NCI-H1436 treated with DMSO at 0.1 percent for 48 hours (cell line): ENCODE results near the gene CFC1.
"Not testable (repeated sequence)": the region's sequence is repeated elsewhere in the genome, so short reads cannot be mapped to it uniquely, and the experiment has no call there.

Experiments
- DNase-seq: peaks from one replicate; lab custom pipeline; 2025; lab: John Stamatoyannopoulos, UW

The CFC1 gene

DNA sequence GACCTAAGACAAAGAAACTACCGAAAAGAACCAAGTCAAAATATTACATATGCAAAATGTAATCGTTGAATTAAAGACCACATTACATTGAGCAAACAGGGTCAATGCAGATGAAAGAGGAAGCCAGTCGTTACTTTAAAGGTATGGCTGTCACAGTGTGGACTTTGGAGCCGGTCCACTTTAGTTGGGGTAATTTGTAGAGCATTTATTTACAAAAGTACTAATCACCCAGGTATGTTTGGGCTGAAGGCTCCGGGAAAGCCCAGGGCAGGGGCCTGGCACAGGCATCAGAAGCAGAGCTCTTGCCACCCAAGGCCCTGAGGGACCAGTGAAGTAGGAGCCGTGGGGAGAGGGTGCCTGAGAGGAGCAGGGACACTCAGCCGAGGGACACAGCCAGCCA, 15.8 kb downstream of the CFC1 start:
- not testable (repeated sequence) for DNase-seq

GRCh38 chr2:130582970-130583369, 16.4 kb downstream of the CFC1 start:
- DNase-seq: not testable (repeated sequence)

- not testable (repeated sequence) for DNase-seq
Measured at GRCh38 chr2:130581491-130581890, 17.9 kb downstream of the CFC1 start.

DNA sequence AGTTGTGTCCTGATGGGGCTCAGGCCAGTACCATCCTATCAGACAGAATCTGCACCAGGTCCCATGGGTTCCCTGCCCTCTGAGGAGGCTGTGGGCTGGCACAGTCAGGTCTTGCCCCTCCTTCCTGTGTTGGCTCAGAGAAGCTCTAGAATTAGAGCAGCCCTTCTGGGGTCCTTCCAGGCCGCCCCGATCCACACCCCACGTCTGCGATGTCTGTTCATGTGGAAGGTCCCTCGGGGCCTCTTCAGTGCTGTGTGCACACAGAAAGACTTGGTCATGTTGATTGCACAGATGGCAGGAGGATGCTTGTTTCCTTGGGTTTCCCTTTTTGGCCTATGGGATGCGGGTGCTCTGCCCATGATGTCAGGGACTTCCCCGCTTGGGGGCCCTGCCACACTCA, 20.3 kb downstream of the CFC1 start:
- DNase-seq: not testable (repeated sequence)

DNA sequence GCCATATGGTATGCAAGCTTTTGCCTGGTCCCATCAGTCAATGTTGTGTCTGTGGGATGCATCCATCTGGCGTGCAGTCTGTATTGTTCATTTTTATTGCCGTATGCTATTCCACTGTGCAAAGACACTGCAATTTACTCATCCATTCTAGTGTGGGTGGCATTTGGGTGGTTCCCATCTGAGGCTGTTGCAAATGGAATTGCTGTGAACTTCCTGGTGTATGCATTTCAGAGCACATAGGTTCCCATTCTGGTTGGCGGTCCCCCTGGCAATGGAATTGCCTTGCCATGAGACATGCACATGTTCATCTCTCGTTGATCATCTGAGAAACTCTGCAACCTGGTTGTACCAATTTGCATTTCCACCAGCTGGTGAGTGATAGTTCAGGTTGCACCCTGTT, 21.8 kb downstream of the CFC1 start:
- DNase-seq: not testable (repeated sequence)

DNA sequence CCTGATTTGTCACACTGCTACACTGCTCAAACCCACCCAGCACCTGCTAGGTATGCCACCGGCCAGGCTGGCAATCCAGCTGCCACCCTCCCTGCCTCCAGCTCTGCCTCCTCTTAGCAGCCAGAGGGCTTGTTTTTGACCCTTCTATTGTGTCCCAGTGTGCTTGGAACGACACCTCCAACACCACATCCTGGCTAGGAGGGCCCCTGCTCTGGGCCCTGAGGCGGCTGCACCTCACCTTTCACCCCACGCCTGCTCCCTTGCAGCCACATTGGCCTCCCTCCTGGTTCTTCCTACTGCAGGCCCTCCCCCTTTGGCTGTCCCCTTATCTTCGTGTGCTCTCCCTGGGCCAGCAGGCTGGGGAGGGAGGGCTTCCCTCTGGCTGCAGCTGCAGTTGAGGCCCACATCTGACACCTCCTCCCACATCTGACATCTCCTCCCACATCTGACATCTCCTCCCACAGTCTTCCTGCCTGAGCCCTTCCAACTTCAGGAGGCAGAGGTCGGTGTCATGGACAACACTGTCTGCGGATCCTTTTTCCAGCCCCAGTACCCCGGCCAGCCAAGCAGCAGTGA, 23.1 kb downstream of the CFC1 start:
- not testable (repeated sequence) for DNase-seq

DNA sequence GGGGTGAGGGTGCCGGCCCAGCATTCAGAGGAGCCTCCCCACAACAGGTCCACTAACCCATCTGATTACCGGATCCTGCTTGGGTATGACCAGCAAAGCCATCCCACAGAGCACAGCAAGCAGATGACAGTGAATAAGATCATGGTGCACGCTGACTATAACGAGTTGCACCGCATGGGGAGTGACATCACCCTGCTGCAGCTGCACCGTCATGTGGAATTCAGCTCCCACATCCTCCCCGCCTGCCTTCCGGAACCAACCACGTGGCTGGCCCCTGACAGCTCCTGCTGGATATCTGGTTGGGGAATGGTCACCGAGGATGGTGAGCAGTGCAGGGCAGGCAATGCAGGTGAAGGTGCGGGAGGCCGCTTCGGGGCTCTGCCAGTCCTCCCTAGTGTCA, 25.1 kb downstream of the CFC1 start:
- DNase-seq: not testable (repeated sequence)

GRCh38 chr2:130571929-130572328, 27.4 kb downstream of the CFC1 start:
- not testable (repeated sequence) for DNase-seq

DNA sequence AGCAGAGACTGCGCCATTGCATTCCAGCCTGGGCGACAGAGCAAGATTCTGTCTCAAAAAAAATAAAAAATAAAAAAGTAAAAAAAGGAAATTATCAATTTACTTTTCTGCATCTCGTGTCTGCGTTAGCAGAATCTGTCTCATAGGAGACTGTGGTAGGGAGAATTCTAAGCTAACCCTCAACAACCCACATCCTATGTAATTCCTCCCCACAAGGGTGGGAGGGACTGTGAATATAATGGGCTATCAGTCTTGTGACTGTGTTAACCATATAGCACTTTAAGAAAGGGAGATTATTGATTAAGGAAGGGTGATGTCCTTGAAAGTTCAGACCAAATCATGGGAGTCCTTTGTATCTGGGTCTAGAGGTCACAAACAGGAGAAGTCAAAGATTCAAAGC, 33.2 kb downstream of the CFC1 start:
- DNase-seq: not testable (repeated sequence)

DNA sequence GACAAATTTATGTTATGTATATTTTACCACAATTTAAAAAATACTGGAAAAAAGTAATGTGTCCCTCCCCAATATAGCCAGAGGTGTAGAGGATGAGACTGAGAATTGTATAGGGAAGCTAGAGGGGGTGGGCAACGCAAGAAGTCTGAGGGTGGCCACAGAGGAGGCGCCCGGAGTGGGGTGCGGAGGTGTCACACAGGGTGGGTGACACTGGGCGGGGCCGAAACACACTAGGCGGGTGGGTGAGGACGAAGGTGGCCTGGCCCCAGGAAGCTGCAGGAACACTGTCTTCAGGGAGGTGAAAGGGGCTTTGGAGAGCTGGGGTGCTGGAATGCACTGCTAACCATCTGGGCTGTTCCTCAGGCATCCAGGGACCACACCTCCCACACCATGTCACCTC, 42.9 kb downstream of the CFC1 start:
- DNase-seq: not testable (repeated sequence)

DNA sequence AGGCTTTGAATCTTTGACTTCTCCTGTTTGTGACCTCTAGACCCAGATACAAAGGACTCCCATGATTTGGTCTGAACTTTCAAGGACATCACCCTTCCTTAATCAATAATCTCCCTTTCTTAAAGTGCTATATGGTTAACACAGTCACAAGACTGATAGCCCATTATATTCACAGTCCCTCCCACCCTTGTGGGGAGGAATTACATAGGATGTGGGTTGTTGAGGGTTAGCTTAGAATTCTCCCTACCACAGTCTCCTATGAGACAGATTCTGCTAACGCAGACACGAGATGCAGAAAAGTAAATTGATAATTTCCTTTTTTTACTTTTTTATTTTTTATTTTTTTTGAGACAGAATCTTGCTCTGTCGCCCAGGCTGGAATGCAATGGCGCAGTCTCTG, 45.2 kb downstream of the CFC1 start:
- not testable (repeated sequence) for DNase-seq

DNA sequence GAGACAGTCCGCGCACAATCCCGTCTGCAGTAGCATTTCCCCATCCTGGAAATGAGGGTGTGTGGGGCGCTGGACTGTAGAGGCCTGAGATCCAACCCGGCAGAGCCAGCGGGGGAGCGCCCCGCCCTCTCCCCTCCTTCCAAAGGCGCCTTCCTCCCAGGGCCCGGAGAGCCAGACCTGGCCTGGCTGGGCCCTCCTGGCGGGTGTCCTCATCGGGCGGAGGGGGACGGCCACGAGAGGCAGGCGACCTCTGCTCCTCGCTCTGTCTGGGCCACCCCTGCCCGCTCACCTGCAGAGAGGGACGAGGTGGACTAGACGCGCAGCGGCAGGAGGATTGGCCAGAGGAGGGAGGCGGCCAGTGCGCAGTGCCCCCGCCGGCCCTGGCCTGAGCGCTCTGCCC, 49.9 kb downstream of the CFC1 start:
- DNase-seq: not testable (repeated sequence)

DNA sequence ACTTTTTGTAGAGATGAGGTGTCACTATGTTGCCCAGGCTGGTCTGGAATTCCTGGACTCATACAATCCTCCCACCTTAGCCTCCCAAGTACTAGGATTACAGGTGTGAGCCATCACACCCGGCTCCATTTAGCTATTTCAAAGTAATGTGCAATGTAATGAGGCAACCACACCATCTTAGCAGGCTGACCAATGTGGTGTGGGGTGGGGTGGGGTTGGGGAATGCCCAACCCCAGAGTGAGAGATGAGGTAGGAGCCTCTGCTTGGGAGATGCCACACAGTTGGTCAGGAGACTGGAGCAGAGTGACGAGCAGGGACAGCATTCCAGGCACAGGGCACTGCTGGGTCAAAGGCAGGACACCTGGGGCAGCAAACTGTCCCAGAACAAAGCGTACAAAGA, 51.0 kb downstream of the CFC1 start:
- not testable (repeated sequence) for DNase-seq

DNA sequence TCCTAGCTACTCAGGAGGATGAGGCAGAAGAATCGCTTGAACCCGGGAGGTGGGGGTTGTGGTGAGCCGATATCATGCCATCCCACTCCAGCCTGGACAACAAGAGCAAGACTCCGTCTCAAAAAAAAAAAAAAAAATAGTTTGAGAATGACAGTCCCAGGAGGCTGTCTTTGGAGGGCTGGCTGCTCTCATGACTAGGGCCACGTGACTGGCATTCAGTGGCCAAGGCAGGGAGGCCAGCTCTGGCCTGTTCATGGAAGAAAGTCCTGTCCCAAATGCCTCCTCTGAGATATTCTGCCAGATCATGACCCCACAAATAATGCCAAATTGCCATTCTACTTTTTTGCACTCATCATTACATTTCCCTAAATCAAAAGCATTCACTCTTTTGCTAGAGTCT, 54.4 kb downstream of the CFC1 start:
- not testable (repeated sequence) for DNase-seq

- DNase-seq: not testable (repeated sequence)
Measured at GRCh38 chr2:130543785-130544528, 55.4 kb downstream of the CFC1 start.

GRCh38 chr2:130542789-130543188, 56.6 kb downstream of the CFC1 start:
- DNase-seq: not testable (repeated sequence)
